ENCODE measurements around the gene DENND5A. TPM values are rescaled to one million over a fixed set of nuclear protein-coding genes. Genes with fewer than 3 reads are reported as not detected.

Gene DENND5A
- 136 TPM for total RNA-seq (2021; ENCODE audit: unreplicated experiment)
- 117 TPM for polyA plus RNA-seq (2012; ENCODE audit: insufficient read length)
- Bru-seq, nascent RNA, result percentile 95 among the genes with signal in this experiment
- percentile 92 among the genes with signal in this experiment for BruChase-seq, experiment 1, labeled RNA remaining after a 2-hour chase
- BruChase-seq, experiment 2, labeled RNA remaining after a 6-hour chase, result percentile 92 among the genes with signal in this experiment
- long read RNA-seq, full-length matches to known transcripts, result 41 of 136 reads
- long read RNA-seq, partial matches to known transcripts, result 62 of 136 reads
- long read RNA-seq, other reads (novel, unspliced or antisense), result 33 of 136 reads

DNA sequence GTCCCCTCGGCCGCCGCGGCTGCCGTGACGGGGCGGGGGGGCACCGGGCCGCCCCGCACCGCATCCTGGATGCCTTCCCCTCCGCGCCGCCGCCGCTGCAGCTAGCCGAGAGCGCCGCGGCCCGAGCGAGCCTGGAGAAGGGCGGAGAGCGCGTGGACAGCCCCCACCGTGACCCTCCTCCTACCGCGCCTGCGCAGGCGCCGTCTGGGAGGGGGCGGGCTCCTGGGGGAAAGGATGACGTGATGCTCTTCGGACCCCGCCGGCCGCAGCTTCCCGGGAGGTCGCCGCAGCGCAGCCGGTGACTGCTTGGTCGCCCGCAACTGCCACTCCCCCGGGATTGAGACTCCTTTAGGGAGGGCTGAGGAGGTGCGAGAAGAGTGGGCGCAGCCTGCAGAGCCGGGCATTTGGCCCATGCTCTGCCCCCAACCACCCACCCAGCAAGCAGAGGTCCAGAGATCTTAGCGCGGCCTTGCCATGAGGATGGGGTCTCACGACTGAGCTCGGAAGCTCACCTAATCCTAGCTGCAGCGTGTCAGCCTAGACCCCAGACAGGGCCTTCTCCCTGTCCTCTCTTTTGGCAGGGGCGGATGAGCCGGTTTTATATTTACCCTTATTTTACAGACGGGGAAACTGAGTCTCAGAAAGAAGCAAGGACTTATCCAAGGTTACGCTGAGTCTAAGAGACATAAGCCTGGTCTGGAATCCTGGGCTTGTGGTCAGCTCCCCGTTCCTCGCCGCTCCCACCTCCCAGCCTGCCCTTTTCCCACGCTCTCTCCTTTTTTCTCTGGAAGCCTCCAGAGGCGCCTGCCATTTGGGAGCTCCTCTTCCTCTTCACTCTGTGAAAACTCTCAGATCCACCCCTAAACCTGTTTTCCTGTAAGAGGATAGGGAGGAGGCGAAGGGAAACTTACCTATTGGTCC, at the start of gene DENND5A:
TSS of gene DENND5A (minus strand) at position 140 of the 921 bp plus-strand sequence. CDS start 281 bp downstream, outside the sequence.
- Histone ChIP-seq H3K9me3 (ENCODE audit: control insufficient read depth, insufficient read depth, low read depth, low read length) (no peaks in the 10 kb centered on the region), H3K36me3 (ENCODE audit: control insufficient read depth, insufficient read depth, low read length) (no peaks in the 10 kb centered on the region), H3K27ac (ENCODE audit: low read length) (peak within 1 kb of the TSS; percentile 92), H3K4me1 (ENCODE audit: control insufficient read depth, insufficient read depth, low read length) (peaks cover 30% of the 10 kb centered on the region), H3K27me3 (ENCODE audit: control insufficient read depth, insufficient read depth, low read length) (no peaks in the 10 kb centered on the region), H3K4me3 (ENCODE audit: low read depth in 2 of 2, low read length in 2 of 2) (peak within 1 kb of the TSS; percentile 74 to 98)
- DNase-seq (ENCODE audit: low read depth, low spot score), result peak; percentile 27
- in situ Hi-C loops (cut with HindIII; ENCODE audit: low pct_unique_long_range_greater_than_20kb, low sequenced_read_pairs), result no loop called here
- intact Hi-C loops (cut with micrococcal nuclease; ENCODE audit: unreplicated experiment), result no loop called here
- ATAC-seq, result peak; percentile 93
- ChIA-PET CTCF (interaction anchor here (0.6 kb wide), 2 partner anchors 49 to 119 kb away, joined by 3 to 7 read pairs; partner anchors contain the start of gene IPO7), POLR2A (interaction anchor here (0.5 to 1.3 kb wide), 5 partner anchors 11 to 584 kb away, joined by 4 to 14 read pairs (median 10); no protein-coding TSS in a partner anchor)
- BruUV-seq (replicated peaks), result no TSS peak
- TF ChIP-seq TCF7L2 (IDR thresholded peaks at IDR 0.05; ENCODE audit: low read depth, low read length) (no peak), SIN3A (IDR thresholded peaks at IDR 0.05; ENCODE audit: borderline replicate concordance, insufficient read depth, low read depth, low read length) (peak; percentile 46; the same call in 1 of the 2 replicates), POLR2AphosphoS5 (IDR thresholded peaks at IDR 0.05; ENCODE audit: low read depth, low read length) (peak; percentile 88)

DNA sequence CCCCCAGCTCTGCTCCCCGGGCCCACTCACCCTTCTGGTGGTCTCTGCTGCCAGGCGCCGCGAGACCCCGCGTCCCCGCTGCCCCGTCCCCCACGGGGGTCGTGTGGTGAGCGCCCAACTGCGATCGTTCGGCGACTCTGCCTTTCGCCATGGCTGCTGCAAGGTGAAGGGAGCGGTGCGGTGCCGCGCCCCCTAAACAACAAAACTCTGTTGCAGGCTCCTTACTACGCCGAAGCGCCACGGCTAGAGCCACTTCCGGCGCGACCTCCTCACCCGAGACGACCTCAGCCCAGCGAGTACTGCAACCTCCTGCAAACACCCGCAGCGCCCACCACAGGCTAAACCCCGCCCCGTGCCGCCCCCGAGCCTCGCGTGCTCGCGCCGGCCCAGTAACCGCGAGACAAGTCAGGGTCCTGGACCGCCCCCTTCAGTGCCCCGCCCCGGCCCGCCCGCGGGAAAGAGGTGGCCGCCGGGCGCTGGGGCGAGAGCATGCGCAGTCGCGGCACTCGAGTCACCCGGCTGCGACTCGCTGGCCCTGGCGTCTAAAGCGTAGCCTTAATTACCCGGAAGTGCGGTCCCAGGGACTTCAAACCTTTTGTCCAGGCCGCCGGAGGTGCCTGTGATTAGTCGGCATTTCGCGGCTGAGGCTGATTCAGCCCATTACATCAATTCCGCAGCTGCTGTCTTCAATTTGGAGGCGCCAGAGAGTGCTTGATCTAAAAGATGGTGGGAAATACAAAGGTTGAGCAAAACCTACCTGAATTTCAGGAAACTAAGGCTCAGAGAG, 49.3 kb upstream of the DENND5A start, which contains the start of gene TMEM41B:
TSS of gene TMEM41B (minus strand) at position 303 of the 787 bp plus-strand sequence. CDS start at position 151, 152 bp downstream.
- peak within 1 kb of the TSS; percentile 83 to 91 for H3K4me3 ChIP-seq (ENCODE audit: low read depth in 2 of 2, low read length in 2 of 2)
- TF ChIP-seq, protein P1, sequence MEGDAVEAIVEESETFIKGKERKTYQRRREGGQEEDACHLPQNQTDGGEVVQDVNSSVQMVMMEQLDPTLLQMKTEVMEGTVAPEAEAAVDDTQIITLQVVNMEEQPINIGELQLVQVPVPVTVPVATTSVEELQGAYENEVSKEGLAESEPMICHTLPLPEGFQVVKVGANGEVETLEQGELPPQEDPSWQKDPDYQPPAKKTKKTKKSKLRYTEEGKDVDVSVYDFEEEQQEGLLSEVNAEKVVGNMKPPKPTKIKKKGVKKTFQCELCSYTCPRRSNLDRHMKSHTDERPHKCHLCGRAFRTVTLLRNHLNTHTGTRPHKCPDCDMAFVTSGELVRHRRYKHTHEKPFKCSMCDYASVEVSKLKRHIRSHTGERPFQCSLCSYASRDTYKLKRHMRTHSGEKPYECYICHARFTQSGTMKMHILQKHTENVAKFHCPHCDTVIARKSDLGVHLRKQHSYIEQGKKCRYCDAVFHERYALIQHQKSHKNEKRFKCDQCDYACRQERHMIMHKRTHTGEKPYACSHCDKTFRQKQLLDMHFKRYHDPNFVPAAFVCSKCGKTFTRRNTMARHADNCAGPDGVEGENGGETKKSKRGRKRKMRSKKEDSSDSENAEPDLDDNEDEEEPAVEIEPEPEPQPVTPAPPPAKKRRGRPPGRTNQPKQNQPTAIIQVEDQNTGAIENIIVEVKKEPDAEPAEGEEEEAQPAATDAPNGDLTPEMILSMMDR (IDR thresholded peaks at IDR 0.05), result no peak
- TF ChIP-seq POLR2AphosphoS5 (IDR thresholded peaks at IDR 0.05; ENCODE audit: low read depth, low read length) (peak; percentile 94), TCF7L2 (IDR thresholded peaks at IDR 0.05; ENCODE audit: low read depth, low read length) (peak; percentile 99), SIN3A (IDR thresholded peaks at IDR 0.05; ENCODE audit: borderline replicate concordance, insufficient read depth, low read depth, low read length) (peak; percentile 67)
- TF ChIP-seq, protein P2, sequence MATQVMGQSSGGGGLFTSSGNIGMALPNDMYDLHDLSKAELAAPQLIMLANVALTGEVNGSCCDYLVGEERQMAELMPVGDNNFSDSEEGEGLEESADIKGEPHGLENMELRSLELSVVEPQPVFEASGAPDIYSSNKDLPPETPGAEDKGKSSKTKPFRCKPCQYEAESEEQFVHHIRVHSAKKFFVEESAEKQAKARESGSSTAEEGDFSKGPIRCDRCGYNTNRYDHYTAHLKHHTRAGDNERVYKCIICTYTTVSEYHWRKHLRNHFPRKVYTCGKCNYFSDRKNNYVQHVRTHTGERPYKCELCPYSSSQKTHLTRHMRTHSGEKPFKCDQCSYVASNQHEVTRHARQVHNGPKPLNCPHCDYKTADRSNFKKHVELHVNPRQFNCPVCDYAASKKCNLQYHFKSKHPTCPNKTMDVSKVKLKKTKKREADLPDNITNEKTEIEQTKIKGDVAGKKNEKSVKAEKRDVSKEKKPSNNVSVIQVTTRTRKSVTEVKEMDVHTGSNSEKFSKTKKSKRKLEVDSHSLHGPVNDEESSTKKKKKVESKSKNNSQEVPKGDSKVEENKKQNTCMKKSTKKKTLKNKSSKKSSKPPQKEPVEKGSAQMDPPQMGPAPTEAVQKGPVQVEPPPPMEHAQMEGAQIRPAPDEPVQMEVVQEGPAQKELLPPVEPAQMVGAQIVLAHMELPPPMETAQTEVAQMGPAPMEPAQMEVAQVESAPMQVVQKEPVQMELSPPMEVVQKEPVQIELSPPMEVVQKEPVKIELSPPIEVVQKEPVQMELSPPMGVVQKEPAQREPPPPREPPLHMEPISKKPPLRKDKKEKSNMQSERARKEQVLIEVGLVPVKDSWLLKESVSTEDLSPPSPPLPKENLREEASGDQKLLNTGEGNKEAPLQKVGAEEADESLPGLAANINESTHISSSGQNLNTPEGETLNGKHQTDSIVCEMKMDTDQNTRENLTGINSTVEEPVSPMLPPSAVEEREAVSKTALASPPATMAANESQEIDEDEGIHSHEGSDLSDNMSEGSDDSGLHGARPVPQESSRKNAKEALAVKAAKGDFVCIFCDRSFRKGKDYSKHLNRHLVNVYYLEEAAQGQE (IDR thresholded peaks at IDR 0.05; ENCODE audit: insufficient read depth in 1 of 2, low read depth in 2 of 2, low read length in 1 of 2), result 0 out of 4 replicates have a peak, but pooled peaks of 1 of the 2 experiments have one; percentile 20
- DNase-seq (ENCODE audit: low read depth, low spot score), result peak; percentile 97
- in situ Hi-C loops (cut with HindIII; ENCODE audit: low pct_unique_long_range_greater_than_20kb, low sequenced_read_pairs), result loop anchor here (5.0 kb wide), 1 partner anchor 32 kb away; no protein-coding TSS in a partner anchor
- peak; percentile 98 for ATAC-seq
- no peaks in the 10 kb centered on the region for H3K9me3 ChIP-seq (ENCODE audit: control insufficient read depth, insufficient read depth, low read depth, low read length)
- POLR2A ChIA-PET, result interaction anchor here (0.6 to 1.0 kb wide), 3 partner anchors 27 to 108 kb away, joined by 3 read pairs; no protein-coding TSS in a partner anchor
- no TSS peak for BruUV-seq (replicated peaks)
- no peaks in the 10 kb centered on the region; the same call in 1 of the 2 replicates for H3K36me3 ChIP-seq (ENCODE audit: control insufficient read depth, insufficient read depth, low read length)
- peaks cover 27% of the 10 kb centered on the region; the same call in 1 of the 2 replicates for H3K4me1 ChIP-seq (ENCODE audit: control insufficient read depth, insufficient read depth, low read length)
- intact Hi-C loops (cut with micrococcal nuclease; ENCODE audit: unreplicated experiment), result no loop called here
- no peaks in the 10 kb centered on the region for H3K27me3 ChIP-seq (ENCODE audit: control insufficient read depth, insufficient read depth, low read length)
- H3K27ac ChIP-seq (ENCODE audit: low read length), result peak within 1 kb of the TSS; percentile 99
- CTCF ChIA-PET, result interaction anchor here (1.3 kb wide), 1 partner anchor 71 kb away, joined by 3 read pairs; no protein-coding TSS in a partner anchor

All from Panc1 (cell line).